H1 (cell line): ENCODE measurements around the gene RYK. TPM values are rescaled to one million over a fixed set of nuclear protein-coding genes. Genes with fewer than 3 reads are reported as not detected.

ENCODE experiments used
- ATF3 ChIP-seq: IDR thresholded peaks from 2 replicates; pipeline ENCODE4 v1.6.1; 2011; ENCODE audit warnings: low read depth, mild to moderate bottlenecking, low read length; ENCODE audit not compliant: insufficient read depth
- BCL11A ChIP-seq, 2 experiments: IDR thresholded peaks; one replicate each; pipeline ENCODE4 v1.6.1; 2011; ENCODE audit warnings: low read depth in 2 of 2, low read length in 2 of 2, mild to moderate bottlenecking in 2 of 2
- CREB1 ChIP-seq: IDR thresholded peaks from 2 replicates; pipeline ENCODE4 v1.6.1; 2012; ENCODE audit warnings: inconsistent platforms
- CTCF ChIP-seq, 3 experiments: IDR thresholded peaks; 1 replicate in 2 of 3; 2 replicates in 1 of 3; pipeline versions ENCODE4 v1.5.1 to v1.6.1; 2011; ENCODE audit warnings: low read length in 3 of 3, mild to moderate bottlenecking in 3 of 3, inconsistent platforms in 2 of 3, low read depth in 1 of 3, moderate library complexity in 1 of 3; ENCODE audit not compliant: insufficient read depth in 1 of 3; ENCODE audit errors: control extremely low read depth in 1 of 3
- EGR1 ChIP-seq: IDR thresholded peaks from 2 replicates; pipeline ENCODE4 v1.6.1; 2011; ENCODE audit warnings: low read depth, low read length, borderline replicate concordance
- EP300 ChIP-seq, 2 experiments: IDR thresholded peaks; 1 replicate in 1 of 2; 2 replicates in 1 of 2; pipeline ENCODE4 v1.6.1; 2011 to 2012; ENCODE audit warnings: low read depth in 2 of 2, low read length in 2 of 2, mild to moderate bottlenecking in 2 of 2, borderline replicate concordance in 1 of 2, inconsistent platforms in 1 of 2, moderate library complexity in 1 of 2
- HDAC6 ChIP-seq: IDR thresholded peaks from one replicate; pipeline ENCODE4 v1.7.1; 2012; ENCODE audit warnings: low read depth, mild to moderate bottlenecking, inconsistent platforms, low read length, moderate library complexity
- KDM4A ChIP-seq: IDR thresholded peaks from one replicate; pipeline ENCODE4 v1.7.1; 2012; ENCODE audit warnings: low read depth, mild to moderate bottlenecking, moderate library complexity, low read length, inconsistent platforms; ENCODE audit not compliant: severe bottlenecking
- NRF1 ChIP-seq: IDR thresholded peaks from 2 replicates; pipeline ENCODE4 v1.6.1; 2011; ENCODE audit warnings: mild to moderate bottlenecking, low read depth, low read length, improper control_type of control experiment
- POLR2AphosphoS5 ChIP-seq: IDR thresholded peaks from 2 replicates; pipeline ENCODE4 v1.6.1; 2011; ENCODE audit warnings: low read depth, low read length
- POU5F1 ChIP-seq: IDR thresholded peaks from 2 replicates; pipeline ENCODE4 v1.6.1; 2011; ENCODE audit warnings: low read depth, mild to moderate bottlenecking, low read length, moderate library complexity
- RNF2 ChIP-seq: fragments of 200-900, 300-1000 bp; sonication (generic); IDR thresholded peaks from 2 replicates; pipeline ENCODE4 v1.7.1; 2016; ENCODE audit warnings: borderline replicate concordance, low read depth, mild to moderate bottlenecking, antibody characterized with exemption, low read length; ENCODE audit not compliant: poor library complexity, severe bottlenecking; ENCODE audit errors: missing control alignments
- RXRA ChIP-seq: IDR thresholded peaks from 2 replicates; pipeline ENCODE4 v1.6.1; 2011; ENCODE audit warnings: low read depth, mild to moderate bottlenecking, low read length, moderate library complexity; ENCODE audit not compliant: insufficient read depth
- SIX5 ChIP-seq: IDR thresholded peaks from 2 replicates; pipeline ENCODE4 v1.6.1; 2011; ENCODE audit warnings: mild to moderate bottlenecking, low read depth, low read length
- SP1 ChIP-seq: IDR thresholded peaks from 2 replicates; pipeline ENCODE4 v1.6.1; 2011; ENCODE audit warnings: low read depth, low read length
- SUZ12 ChIP-seq: fragments of 200-600 bp; sonication (generic); IDR thresholded peaks from 2 replicates; pipeline ENCODE4 v1.6.1; 2012; ENCODE audit warnings: mild to moderate bottlenecking, inconsistent platforms, low read length, moderate library complexity, mixed read lengths
- TBP ChIP-seq: IDR thresholded peaks from 2 replicates; pipeline ENCODE4 v1.6.1; 2011; ENCODE audit warnings: low read depth, low read length, improper control_type of control experiment
- TCF12 ChIP-seq: IDR thresholded peaks from 2 replicates; pipeline ENCODE4 v1.6.1; 2011; ENCODE audit warnings: low read depth, mild to moderate bottlenecking, low read length
- TEAD4 ChIP-seq: IDR thresholded peaks from 2 replicates; pipeline ENCODE4 v1.6.1; 2012; ENCODE audit warnings: low read depth, low read length, inconsistent platforms, mixed read lengths
- ZNF274 ChIP-seq: IDR thresholded peaks from 2 replicates; pipeline ENCODE4 v1.7.0; 2012; ENCODE audit warnings: low read length, borderline replicate concordance; ENCODE audit errors: extremely low read depth
- polyA plus RNA-seq, 7 experiments: library from polyadenylated mRNA; depleted of rRNA in 3 of 7; stranded (reverse) in 5 of 7; unstranded in 2 of 7; fragments of >200 nt in 5 of 7; fragments of 200-250 nt in 2 of 7; gene quantifications; 1 replicate in 5 of 7; 2 replicates in 1 of 7; 4 replicates in 1 of 7; pipeline versions ENCODE4 v1.2.1 to v1.2.3, GENCODE V29; 2011 to 2013; ENCODE audit warnings: missing spikeins in 2 of 7, mixed read lengths in 2 of 7
- total RNA-seq: library from RNA; stranded (reverse); fragmentation: NEBNext Ultra II Directional; extraction: Animal tissue kit (Norgen Biotek cat#: 25700); gene quantifications from 2 replicates; pipeline ENCODE4 v1.2.1, GENCODE V29; 2021
- TF ChIP-seq, protein P1 (sequence below): IDR thresholded peaks from 2 replicates; pipeline ENCODE4 v1.6.1; 2012; ENCODE audit warnings: low read length, inconsistent platforms

RYK gene
- total and polyA plus RNA-seq, 2 of the 8 experiments (the other 6 are each of a cell fraction or from before 2014, with no cell fraction given): 30.5 to 63.8 TPM

DNA sequence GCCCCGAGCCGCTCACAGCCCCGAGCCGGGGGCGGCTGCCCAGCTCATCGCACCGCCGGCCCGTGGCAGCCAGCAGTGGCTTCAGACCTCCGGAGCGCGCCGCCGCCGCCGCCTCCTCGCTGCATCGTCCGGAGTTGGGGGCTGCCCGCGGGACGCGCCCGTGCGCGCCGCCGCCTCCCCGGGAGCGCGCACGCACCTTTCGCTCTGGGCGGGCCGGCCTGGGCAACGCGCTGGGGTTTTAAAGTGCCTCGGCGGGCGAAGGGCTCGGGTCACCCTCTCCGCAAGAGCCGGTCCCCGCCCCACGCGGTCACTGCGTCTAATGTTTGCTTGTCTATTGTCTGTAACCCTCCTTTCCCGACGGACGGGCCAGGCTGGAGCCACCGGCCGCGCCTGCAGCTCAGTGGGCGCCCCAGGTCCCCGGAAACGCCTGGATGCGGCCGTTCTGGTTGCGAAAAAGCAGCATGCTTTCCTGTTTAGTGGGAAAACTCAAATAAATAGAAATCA, at the start of gene RYK (continued):
- TF ChIP-seq RNF2 (no peak), KDM4A (peak; percentile 24), NRF1 (no peak), ZNF274 (no peak), SIX5 (no peak), BCL11A (IDR thresholded peaks at IDR 0.05; ENCODE audit: low read depth in 2 of 2, low read length in 2 of 2) (no peak), HDAC6 (no peak), RXRA (no peak), TBP (no peak), SP1 (no peak), TEAD4 (no peak), TCF12 (no peak), EGR1 (0 out of 2 replicates have a peak, but pooled peaks have one; percentile 46), POLR2AphosphoS5 (peak; percentile 77), CREB1 (no peak; the same call in 1 of the 2 replicates), POU5F1 (no peak), SUZ12 (no peak), EP300 (IDR thresholded peaks at IDR 0.05; ENCODE audit: borderline replicate concordance in 1 of 2, low read depth in 2 of 2, low read length in 2 of 2) (no peak), ATF3 (no peak), CTCF (IDR thresholded peaks at IDR 0.05; ENCODE audit: control extremely low read depth in 1 of 3, insufficient read depth in 1 of 3, low read depth in 1 of 3, low read length in 3 of 3) (no peak)
- TF ChIP-seq, protein P1, sequence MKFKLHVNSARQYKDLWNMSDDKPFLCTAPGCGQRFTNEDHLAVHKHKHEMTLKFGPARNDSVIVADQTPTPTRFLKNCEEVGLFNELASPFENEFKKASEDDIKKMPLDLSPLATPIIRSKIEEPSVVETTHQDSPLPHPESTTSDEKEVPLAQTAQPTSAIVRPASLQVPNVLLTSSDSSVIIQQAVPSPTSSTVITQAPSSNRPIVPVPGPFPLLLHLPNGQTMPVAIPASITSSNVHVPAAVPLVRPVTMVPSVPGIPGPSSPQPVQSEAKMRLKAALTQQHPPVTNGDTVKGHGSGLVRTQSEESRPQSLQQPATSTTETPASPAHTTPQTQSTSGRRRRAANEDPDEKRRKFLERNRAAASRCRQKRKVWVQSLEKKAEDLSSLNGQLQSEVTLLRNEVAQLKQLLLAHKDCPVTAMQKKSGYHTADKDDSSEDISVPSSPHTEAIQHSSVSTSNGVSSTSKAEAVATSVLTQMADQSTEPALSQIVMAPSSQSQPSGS: no peak
